ENCODE measurements around the gene TMEM256. TPM values are rescaled to one million over a fixed set of nuclear protein-coding genes. Genes with fewer than 3 reads are reported as not detected.

The TMEM256 gene
- polyA plus RNA-seq, 1 donor from 2014 or later, result 161 TPM

- Histone ChIP-seq H3K4me3 (ENCODE audit: low read length) (no peak overlapping the region), H3K36me3 (ENCODE audit: insufficient read depth, low read length) (no peaks in the 10 kb centered on the region), H3K79me2 (replicated peaks; ENCODE audit: insufficient read depth, low read length) (no peaks in the 10 kb centered on the region), H2AFZ (ENCODE audit: low read depth, low read length) (no peak overlapping the region), H3F3A (ENCODE audit: insufficient read depth, low read length, poor library complexity, severe bottlenecking) (no peaks in the 10 kb centered on the region), H3K27me3 (ENCODE audit: insufficient read depth, low read depth, low read length) (peaks cover 14% of the 10 kb centered on the region), H3K9ac (ENCODE audit: low read length) (no peak overlapping the region), H3K4me2 (ENCODE audit: low read length) (no peak overlapping the region), H3K27ac (ENCODE audit: low read length) (no peak overlapping the region), H3K9me2 (ENCODE audit: insufficient read depth, low read length) (no peaks in the 10 kb centered on the region), H3K9me3 (ENCODE audit: low read length) (no peaks in the 10 kb centered on the region), H4K20me1 (ENCODE audit: insufficient read depth) (no peaks in the 10 kb centered on the region)
- TF ChIP-seq SMC3 (conservative IDR thresholded peaks at IDR 0.05; ENCODE audit: poor library complexity) (no peak), POLR2AphosphoS5 (IDR thresholded peaks at IDR 0.05) (no peak), EP300 (conservative IDR thresholded peaks at IDR 0.05; ENCODE audit: poor library complexity, severe bottlenecking) (no peak), EZH2 (IDR thresholded peaks at IDR 0.05; ENCODE audit: borderline replicate concordance, insufficient read depth, low read length, poor library complexity, severe bottlenecking) (no peak), REST (IDR thresholded peaks at IDR 0.05; ENCODE audit: borderline replicate concordance) (no peak), MXI1 (conservative IDR thresholded peaks at IDR 0.05; ENCODE audit: poor library complexity, severe bottlenecking) (no peak), TAF1 (IDR thresholded peaks at IDR 0.05; ENCODE audit: low read depth) (no peak), CTCF (IDR thresholded peaks at IDR 0.05; ENCODE audit: poor library complexity, severe bottlenecking) (no peak), RAD21 (conservative IDR thresholded peaks at IDR 0.05) (no peak)
These were observed 27.3 kb upstream of the TMEM256 start for GRCh38 chr17:7431231-7431630.

- no peaks in the 10 kb centered on the region for H3K27me3 ChIP-seq (ENCODE audit: insufficient read depth, low read depth, low read length)
- no peaks in the 10 kb centered on the region for H4K20me1 ChIP-seq (ENCODE audit: insufficient read depth)
- H3K36me3 ChIP-seq (ENCODE audit: insufficient read depth, low read length), result no peaks in the 10 kb centered on the region
- no peaks in the 10 kb centered on the region for H3K9me3 ChIP-seq (ENCODE audit: low read length)
- TF ChIP-seq CTCF (IDR thresholded peaks at IDR 0.05; ENCODE audit: poor library complexity, severe bottlenecking) (no peak), REST (IDR thresholded peaks at IDR 0.05; ENCODE audit: borderline replicate concordance) (no peak), EZH2 (IDR thresholded peaks at IDR 0.05; ENCODE audit: borderline replicate concordance, insufficient read depth, low read length, poor library complexity, severe bottlenecking) (no peak), RAD21 (conservative IDR thresholded peaks at IDR 0.05) (no peak), POLR2AphosphoS5 (IDR thresholded peaks at IDR 0.05) (no peak), MXI1 (conservative IDR thresholded peaks at IDR 0.05; ENCODE audit: poor library complexity, severe bottlenecking) (no peak), EP300 (conservative IDR thresholded peaks at IDR 0.05; ENCODE audit: poor library complexity, severe bottlenecking) (no peak), TAF1 (IDR thresholded peaks at IDR 0.05; ENCODE audit: low read depth) (no peak), SMC3 (conservative IDR thresholded peaks at IDR 0.05; ENCODE audit: poor library complexity) (no peak)
- H3K9me2 ChIP-seq (ENCODE audit: insufficient read depth, low read length), result no peaks in the 10 kb centered on the region
- no peak overlapping the region for H2AFZ ChIP-seq (ENCODE audit: low read depth, low read length)
- no peaks in the 10 kb centered on the region for H3F3A ChIP-seq (ENCODE audit: insufficient read depth, low read length, poor library complexity, severe bottlenecking)
- no peak overlapping the region for H3K9ac ChIP-seq (ENCODE audit: low read length)
- no peak overlapping the region for H3K27ac ChIP-seq (ENCODE audit: low read length)
- no peaks in the 10 kb centered on the region for H3K79me2 ChIP-seq (replicated peaks; ENCODE audit: insufficient read depth, low read length)
- H3K4me2 ChIP-seq (ENCODE audit: low read length), result no peak overlapping the region
- no peak overlapping the region for H3K4me3 ChIP-seq (ENCODE audit: low read length)
These were observed 25.8 kb upstream of the TMEM256 start for GRCh38 chr17:7429722-7430121.
